ENCODE results near the gene MTUS2. TPM values are rescaled to one million over a fixed set of nuclear protein-coding genes. Genes with fewer than 3 reads are reported as not detected.

MTUS2 gene
- total and polyA plus RNA-seq, 9 of the 15 experiments (the other 6 are each of a cell fraction or from before 2014, with no cell fraction given), result 0.01 to 0.28 (median 0.06) TPM; not detected in 1

GRCh38 chr13:29454931-29455481 lies 634.9 kb downstream of the MTUS2 start (continued):
- no peak for TF ChIP-seq AFF4 (CRISPR knock-in tag; IDR thresholded peaks at IDR 0.05)
- no peak for TF ChIP-seq THRB (CRISPR knock-in tag; conservative IDR thresholded peaks at IDR 0.05)
- no peak for TF ChIP-seq ZFP30 (CRISPR knock-in tag; IDR thresholded peaks at IDR 0.05; ENCODE audit: borderline replicate concordance)
- TF ChIP-seq BCLAF1 (IDR thresholded peaks at IDR 0.05; ENCODE audit: borderline replicate concordance in 1 of 2, control insufficient read depth in 1 of 2, low read depth in 2 of 2, low read length in 1 of 2), result no peak
- peak; percentile 83 for TF ChIP-seq ZEB2 (IDR thresholded peaks at IDR 0.05)
- TF ChIP-seq ZBTB2 (IDR thresholded peaks at IDR 0.05), result no peak
- no peak for TF ChIP-seq ETV5 (CRISPR knock-in tag; IDR thresholded peaks at IDR 0.05; ENCODE audit: low read depth)
- TF ChIP-seq FOXO4 (CRISPR knock-in tag; IDR thresholded peaks at IDR 0.05), result no peak
- no peak for TF ChIP-seq SMC3 (conservative IDR thresholded peaks at IDR 0.05; ENCODE audit: insufficient read depth, low read depth, low read length)
- no peak for TF ChIP-seq POLR2AphosphoS2 (IDR thresholded peaks at IDR 0.05; ENCODE audit: low read length)
- no peak for TF ChIP-seq TAF15 (IDR thresholded peaks at IDR 0.05; ENCODE audit: low read depth, low read length)
- no peak for TF ChIP-seq HNRNPLL (IDR thresholded peaks at IDR 0.05; ENCODE audit: low read depth, low read length, poor library complexity, severe bottlenecking)
- TF ChIP-seq SMARCE1 (IDR thresholded peaks at IDR 0.05), result no peak
- TF ChIP-seq DIDO1 (tag; IDR thresholded peaks at IDR 0.05; ENCODE audit: low read depth), result no peak
- TF ChIP-seq ZNF12 (CRISPR knock-in tag; IDR thresholded peaks at IDR 0.05), result no peak
- TF ChIP-seq ZNF263 (CRISPR knock-in tag; IDR thresholded peaks at IDR 0.05; ENCODE audit: borderline replicate concordance), result no peak

Measured in K562 (cell line).